Sigmoid colon (tissue), 4 donors: ENCODE data around the gene PMAIP1.

Source experiments
- CTCF ChIP-seq, 4 experiments: fragments of 450-650 bp in 3 of 4; fragments of 200-600 bp in 1 of 4; IDR thresholded peaks; one replicate each; pipeline ENCODE4 v1.5.1; 2016 to 2019; ENCODE audit warnings: antibody characterized with exemption in 4 of 4, mild to moderate bottlenecking in 3 of 4, moderate library complexity in 2 of 4
- EP300 ChIP-seq, 4 donors: sonication (generic); formaldehyde crosslinking; IDR thresholded peaks; one replicate each; pipeline ENCODE4 v1.6.1; 2017; ENCODE audit warnings: antibody characterized with exemption in 4 of 4
- POLR2AphosphoS5 ChIP-seq, 4 donors: sonication (generic); formaldehyde crosslinking; IDR thresholded peaks; one replicate each; pipeline ENCODE4 v1.6.1; 2017; ENCODE audit warnings: antibody characterized with exemption in 4 of 4

GRCh38 chr18:59878644-59879043, 21.2 kb upstream of the PMAIP1 start:
- TF ChIP-seq CTCF (IDR thresholded peaks at IDR 0.05) (no peak), POLR2AphosphoS5 (IDR thresholded peaks at IDR 0.05) (no peak), EP300 (IDR thresholded peaks at IDR 0.05) (no peak)
